Central memory CD8-positive, alpha-beta T cell (primary cell): Measurements from ENCODE around the gene RPS6KA4.
"Not testable (repeated sequence)": the region's sequence is repeated elsewhere in the genome, so short reads cannot be mapped to it uniquely, and the experiment has no call there.

Experiments
- ATAC-seq: fragments of 150-1000 bp; cut with Tn5 transposase; replicated peaks from 2 replicates; pipeline ENCODE4 v1.10.0; 2022; ENCODE audit warnings: mild to moderate bottlenecking, moderate FRiP score, moderate number of reproducible peaks; ENCODE audit not compliant: poor library complexity, severe bottlenecking; ENCODE audit errors: extremely low read depth
- DNase-seq, 2 donors: peaks; one replicate each; pipeline ENCODE4 v3.0.0; 2021; ENCODE audit warnings: low spot score in 2 of 2
- H3K27ac Mint-ChIP-seq: one replicate; pipeline ENCODE4 v1.8.0; 2022; ENCODE audit warnings: low read depth, mild to moderate bottlenecking, moderate library complexity, mixed read lengths
- H3K27me3 Mint-ChIP-seq: one replicate; pipeline ENCODE4 v1.8.0; 2022; ENCODE audit warnings: mixed read lengths
- H3K36me3 Mint-ChIP-seq: one replicate; pipeline ENCODE4 v1.8.0; 2022; ENCODE audit warnings: mild to moderate bottlenecking, moderate library complexity, mixed read lengths; ENCODE audit not compliant: insufficient read depth
- H3K4me1 Mint-ChIP-seq: one replicate; pipeline ENCODE4 v1.8.0; 2022; ENCODE audit warnings: mixed read lengths
- H3K4me3 Mint-ChIP-seq: one replicate; pipeline ENCODE4 v1.8.0; 2022; ENCODE audit warnings: mild to moderate bottlenecking, moderate library complexity, mixed read lengths
- H3K9me3 Mint-ChIP-seq: one replicate; pipeline ENCODE4 v1.8.0; 2022; ENCODE audit warnings: mixed read lengths

Gene RPS6KA4

GRCh38 chr11:64318766-64319761 is 39.9 kb upstream of the RPS6KA4 start:
- Mint-ChIP-seq H3K4me1 (peaks cover 45% of the 10 kb centered on the region), H3K36me3 (peaks cover 32% of the 10 kb centered on the region), H3K27me3 (no peaks in the 10 kb centered on the region), H3K4me3 (peak overlapping the region; percentile 93), H3K9me3 (no peaks in the 10 kb centered on the region), H3K27ac (peak overlapping the region; percentile 99)
- DNase-seq (no peak), ATAC-seq (no peak)

GRCh38 chr11:64320556-64320955 is 38.4 kb upstream of the RPS6KA4 start:
- peaks cover 26% of the 10 kb centered on the region for H3K36me3 Mint-ChIP-seq
- no peak overlapping the region for H3K4me3 Mint-ChIP-seq
- ATAC-seq (no peak), DNase-seq (no peak)
- H3K9me3 Mint-ChIP-seq = no peaks in the 10 kb centered on the region
- H3K27ac Mint-ChIP-seq = peak overlapping the region; percentile 58
- no peaks in the 10 kb centered on the region for H3K27me3 Mint-ChIP-seq
- H3K4me1 Mint-ChIP-seq = peaks cover 45% of the 10 kb centered on the region

- ATAC-seq (no peak), DNase-seq (no peak)
- peaks cover 26% of the 10 kb centered on the region for H3K36me3 Mint-ChIP-seq
- no peaks in the 10 kb centered on the region for H3K9me3 Mint-ChIP-seq
- H3K27ac Mint-ChIP-seq = peak overlapping the region; percentile 58
- no peaks in the 10 kb centered on the region for H3K27me3 Mint-ChIP-seq
- no peak overlapping the region for H3K4me3 Mint-ChIP-seq
- peaks cover 45% of the 10 kb centered on the region for H3K4me1 Mint-ChIP-seq
Measured at GRCh38 chr11:64321026-64321425, 37.9 kb upstream of the RPS6KA4 start.

- peaks cover 40% of the 10 kb centered on the region for H3K4me1 Mint-ChIP-seq
- ATAC-seq (no peak), DNase-seq (no peak)
- no peak overlapping the region for H3K4me3 Mint-ChIP-seq
- no peak overlapping the region for H3K27ac Mint-ChIP-seq
- H3K27me3 Mint-ChIP-seq = no peaks in the 10 kb centered on the region
- no peaks in the 10 kb centered on the region for H3K9me3 Mint-ChIP-seq
- H3K36me3 Mint-ChIP-seq = peaks cover 26% of the 10 kb centered on the region
Measured at GRCh38 chr11:64321533-64321932, 37.4 kb upstream of the RPS6KA4 start.

- H3K9me3 Mint-ChIP-seq = no peaks in the 10 kb centered on the region
- H3K36me3 Mint-ChIP-seq = peaks cover 16% of the 10 kb centered on the region
- H3K27ac Mint-ChIP-seq = no peak overlapping the region
- H3K4me1 Mint-ChIP-seq = peaks cover 28% of the 10 kb centered on the region
- no peak for ATAC-seq
- no peak for DNase-seq
- no peak overlapping the region for H3K4me3 Mint-ChIP-seq
- no peaks in the 10 kb centered on the region for H3K27me3 Mint-ChIP-seq
Measured at GRCh38 chr11:64322925-64323260, 36.1 kb upstream of the RPS6KA4 start.

- Mint-ChIP-seq H3K9me3 (no peaks in the 10 kb centered on the region), H3K36me3 (peaks cover 13% of the 10 kb centered on the region), H3K27me3 (no peaks in the 10 kb centered on the region), H3K4me1 (peaks cover 23% of the 10 kb centered on the region), H3K4me3 (no peak overlapping the region), H3K27ac (peak overlapping the region; percentile 63)
- ATAC-seq (no peak), DNase-seq (no peak)
Measured at GRCh38 chr11:64323373-64323772, 35.6 kb upstream of the RPS6KA4 start.

GRCh38 chr11:64323984-64324383 is 35.0 kb upstream of the RPS6KA4 start:
- Mint-ChIP-seq H3K27ac (peak overlapping the region; percentile 63), H3K4me1 (peaks cover 17% of the 10 kb centered on the region)
- not testable (repeated sequence) for ATAC-seq, H3K36me3 Mint-ChIP-seq, DNase-seq, H3K4me3 Mint-ChIP-seq, H3K27me3 Mint-ChIP-seq, H3K9me3 Mint-ChIP-seq

- DNase-seq (no peak), ATAC-seq (no peak)
- Mint-ChIP-seq H3K27ac (no peak overlapping the region), H3K4me3 (no peak overlapping the region), H3K36me3 (peaks cover 6% of the 10 kb centered on the region), H3K27me3 (no peaks in the 10 kb centered on the region), H3K9me3 (no peaks in the 10 kb centered on the region), H3K4me1 (peaks cover 12% of the 10 kb centered on the region)
Measured at GRCh38 chr11:64324692-64325469, 34.1 kb upstream of the RPS6KA4 start.

- ATAC-seq (no peak), DNase-seq (no peak)
- Mint-ChIP-seq H3K4me3 (no peak overlapping the region), H3K27me3 (no peaks in the 10 kb centered on the region), H3K4me1 (peaks cover 11% of the 10 kb centered on the region), H3K36me3 (no peaks in the 10 kb centered on the region), H3K9me3 (no peaks in the 10 kb centered on the region), H3K27ac (no peak overlapping the region)
Measured at GRCh38 chr11:64327375-64327774, 31.6 kb upstream of the RPS6KA4 start.

- Mint-ChIP-seq H3K27ac (no peak overlapping the region), H3K4me1 (peaks cover 11% of the 10 kb centered on the region), H3K36me3 (no peaks in the 10 kb centered on the region), H3K27me3 (no peaks in the 10 kb centered on the region), H3K9me3 (no peaks in the 10 kb centered on the region), H3K4me3 (no peak overlapping the region)
- no peak for ATAC-seq
- DNase-seq = no peak
Measured at GRCh38 chr11:64327993-64328392, 31.0 kb upstream of the RPS6KA4 start.

- Mint-ChIP-seq H3K27ac (no peak overlapping the region), H3K36me3 (peaks cover 4% of the 10 kb centered on the region), H3K9me3 (no peaks in the 10 kb centered on the region), H3K4me1 (peaks cover 11% of the 10 kb centered on the region), H3K27me3 (no peaks in the 10 kb centered on the region), H3K4me3 (no peak overlapping the region)
- DNase-seq (no peak), ATAC-seq (no peak)
Measured at GRCh38 chr11:64330888-64331287, 28.1 kb upstream of the RPS6KA4 start.

GRCh38 chr11:64331569-64332371 is 27.2 kb upstream of the RPS6KA4 start:
- Mint-ChIP-seq H3K27ac (peak overlapping the region; percentile 20), H3K4me3 (peak overlapping the region; percentile 19), H3K27me3 (no peaks in the 10 kb centered on the region), H3K4me1 (peaks cover 11% of the 10 kb centered on the region), H3K9me3 (no peaks in the 10 kb centered on the region), H3K36me3 (peaks cover 4% of the 10 kb centered on the region)
- ATAC-seq (peak; percentile 89), DNase-seq (peak; percentile 55 to 70)
